Endodermal cell (in vitro differentiated cells): Measurements from ENCODE around the gene PRUNE2. TPM values are rescaled to one million over a fixed set of nuclear protein-coding genes. Genes with fewer than 3 reads are reported as not detected.
"Not testable (repeated sequence)": the region's sequence is repeated elsewhere in the genome, so short reads cannot be mapped to it uniquely, and the experiment has no call there.

ENCODE experiments used
- DNase-seq: peaks from one replicate; pipeline ENCODE4 v3.0.0-alpha.2; 2017
- H3K27ac ChIP-seq: 2 replicates; pipeline ENCODE4 v1.5.1; 2013; ENCODE audit warnings: mild to moderate bottlenecking, low read depth, low read length, moderate library complexity
- H3K27me3 ChIP-seq: 2 replicates; pipeline ENCODE4 v1.6.1; 2013; ENCODE audit warnings: mild to moderate bottlenecking, low read length, moderate library complexity; ENCODE audit not compliant: insufficient read depth, control insufficient read depth, poor library complexity, severe bottlenecking
- H3K36me3 ChIP-seq: 2 replicates; pipeline ENCODE4 v1.7.0; 2013; ENCODE audit warnings: mild to moderate bottlenecking, low read length, moderate library complexity; ENCODE audit not compliant: control insufficient read depth, insufficient read depth
- H3K4me1 ChIP-seq: one replicate; pipeline ENCODE4 v1.7.0; 2013; ENCODE audit warnings: low read length; ENCODE audit not compliant: control insufficient read depth, insufficient read depth
- H3K4me3 ChIP-seq: 2 replicates; pipeline ENCODE4 v1.5.1; 2013; ENCODE audit warnings: mild to moderate bottlenecking, low read length, moderate library complexity
- H3K9ac ChIP-seq: 2 replicates; pipeline ENCODE4 v1.6.1; 2013; ENCODE audit warnings: mild to moderate bottlenecking, low read length, moderate library complexity; ENCODE audit not compliant: poor library complexity, severe bottlenecking; ENCODE audit errors: extremely low read depth
- H3K9me3 ChIP-seq: 2 replicates; pipeline ENCODE4 v1.6.1; 2013; ENCODE audit warnings: mild to moderate bottlenecking, low read length, moderate library complexity; ENCODE audit not compliant: control insufficient read depth
- H3K27ac Mint-ChIP-seq: 2 replicates; pipeline ENCODE4 v1.8.0; 2020; ENCODE audit warnings: mixed read lengths
- H3K27me3 Mint-ChIP-seq: 2 replicates; pipeline ENCODE4 v1.8.0; 2021; ENCODE audit warnings: mild to moderate bottlenecking, mixed read lengths; ENCODE audit not compliant: insufficient read depth
- H3K36me3 Mint-ChIP-seq: 2 replicates; pipeline ENCODE4 v1.8.0; 2020; ENCODE audit warnings: low read depth, mixed read lengths
- H3K4me1 Mint-ChIP-seq: 2 replicates; pipeline ENCODE4 v1.8.0; 2020; ENCODE audit warnings: mixed read lengths
- H3K4me3 Mint-ChIP-seq: 2 replicates; pipeline ENCODE4 v1.8.0; 2020; ENCODE audit warnings: mild to moderate bottlenecking, moderate library complexity, mixed read lengths
- H3K9me3 Mint-ChIP-seq: 2 replicates; pipeline ENCODE4 v1.8.0; 2020; ENCODE audit warnings: mild to moderate bottlenecking, mixed read lengths
- CTCF ChIP-seq: fragments of 200-600 bp; sonication (generic); conservative IDR thresholded peaks from 2 replicates; pipeline ENCODE4 v1.5.0; 2021; ENCODE audit warnings: antibody characterized with exemption, mild to moderate bottlenecking
- WGBS, 2 experiments: methylation state at CpG; one replicate each; pipeline versions ENCODE4 v1.1.5 to v1.1.7; 2013; ENCODE audit warnings: missing lambda C conversion rate in 2 of 2, mixed read lengths in 1 of 2; ENCODE audit not compliant: insufficient coverage in 1 of 2, insufficient read length in 1 of 2; 5-methylcytosine and 5-hydroxymethylcytosine counted together
- long read RNA-seq, 4 experiments: library from polyadenylated mRNA in 2 of 4; library from RNA in 1 of 4; library from capped mRNA in 1 of 4; stranded (forward) in 3 of 4; unstranded in 1 of 4; transcript quantifications; one replicate each; pipeline ENCODE4 v2.0.0, GENCODE V29; 2020 to 2021; ENCODE audit warnings: inconsistent platforms in 1 of 4
- polyA plus RNA-seq, 2 experiments: library from polyadenylated mRNA; stranded (reverse); fragments of 50-300 nt; gene quantifications; one replicate each; pipeline ENCODE4 v1.2.3, GENCODE V29; 2013
- total RNA-seq, 2 donors: library from RNA; stranded (reverse); fragmentation: NEBNext Ultra II Directional in 1 of 2; extraction: Animal tissue kit (Norgen Biotek cat#: 25700) in 1 of 2; gene quantifications; 2 replicates in 1 of 2; 3 replicates in 1 of 2; pipeline ENCODE4 v1.2.1, GENCODE V29; 2021

The PRUNE2 gene
- 1 to 10 TPM; 4.1 to 6.8 TPM for total RNA-seq
- 9.0 TPM for polyA plus RNA-seq (2013, experiment 1 of 2)
- 6.9 TPM for polyA plus RNA-seq (2013, experiment 2 of 2)
- long read RNA-seq, experiment 1: 0 reads
- long read RNA-seq, experiment 2: 0 reads
- long read RNA-seq, experiment 3, partial matches to known transcripts: 0 of 2 reads
- long read RNA-seq, experiment 3, other reads (novel, unspliced or antisense): 1 of 2 reads
- long read RNA-seq, experiment 4, partial matches to known transcripts: 0 of 3 reads
- long read RNA-seq, experiment 4, other reads (novel, unspliced or antisense): 3 of 3 reads

- H3K4me1 ChIP-seq: peaks cover 4% of the 10 kb centered on the region
- H3K4me3 ChIP-seq: peak within 1 kb of the TSS; percentile 85
- Mint-ChIP-seq H3K9me3 (peaks cover 3% of the 10 kb centered on the region), H3K27ac (no peak within 1 kb of the TSS), H3K4me3 (peak within 1 kb of the TSS; percentile 74), H3K36me3 (no peaks in the 10 kb centered on the region), H3K4me1 (peaks cover 15% of the 10 kb centered on the region), H3K27me3 (peaks cover 81% of the 10 kb centered on the region)
- H3K36me3 ChIP-seq: no peaks in the 10 kb centered on the region
- H3K27me3 ChIP-seq: peaks cover 57% of the 10 kb centered on the region
- no peak for TF ChIP-seq CTCF
- H3K9ac ChIP-seq: peak within 1 kb of the TSS; percentile 3
- peak; percentile 98 for DNase-seq
- 0 to 1% methylated on average over 14 to 79 of the region's 79 CpGs for WGBS, 2 experiments
- no peak within 1 kb of the TSS for H3K27ac ChIP-seq
- no peaks in the 10 kb centered on the region for H3K9me3 ChIP-seq
Measured at GRCh38 chr9:76905791-76906646, at the start of gene PRUNE2. TSS of gene PRUNE2 (minus strand) at chr9:76906114. CDS start at chr9:76905963, 151 bp downstream.

GRCh38 chr9:76955406-76955805 lies 49.5 kb upstream of the PRUNE2 start:
- not testable (repeated sequence) for H3K9me3 ChIP-seq, H3K9me3 Mint-ChIP-seq, H3K27me3 Mint-ChIP-seq, DNase-seq, H3K9ac ChIP-seq, H3K27ac ChIP-seq, H3K36me3 Mint-ChIP-seq, H3K4me3 Mint-ChIP-seq, H3K4me1 ChIP-seq, H3K4me1 Mint-ChIP-seq, H3K27me3 ChIP-seq, H3K4me3 ChIP-seq, H3K36me3 ChIP-seq, H3K27ac Mint-ChIP-seq
- WGBS, 2 experiments: 92 to 100% methylated on average over 3 to 23 of the region's 23 CpGs

GRCh38 chr9:76949865-76950264 lies 44.0 kb upstream of the PRUNE2 start:
- Histone ChIP-seq H3K4me1 (no peaks in the 10 kb centered on the region), H3K4me3 (no peak overlapping the region), H3K27ac (no peak overlapping the region), H3K9me3 (no peaks in the 10 kb centered on the region), H3K36me3 (no peaks in the 10 kb centered on the region), H3K9ac (no peak overlapping the region), H3K27me3 (no peaks in the 10 kb centered on the region)
- Mint-ChIP-seq H3K4me1 (no peaks in the 10 kb centered on the region), H3K27ac (no peak overlapping the region), H3K9me3 (peaks cover 6% of the 10 kb centered on the region), H3K27me3 (peaks cover 2% of the 10 kb centered on the region), H3K4me3 (no peak overlapping the region), H3K36me3 (no peaks in the 10 kb centered on the region)
- DNase-seq: no peak
- WGBS, 2 experiments: 93% methylated on average over 4 of the region's 4 CpGs; no CpG with 5 or more reads in 1 of the 2 experiments
- no peak for TF ChIP-seq CTCF
